NCI-H146 treated with DMSO at 0.1 percent for 48 hours (cell line): ENCODE results near the gene JAK2.
"Not testable (repeated sequence)": the region's sequence is repeated elsewhere in the genome, so short reads cannot be mapped to it uniquely, and the experiment has no call there.

Source experiments
- DNase-seq: peaks from one replicate; lab custom pipeline; 2025; ENCODE audit not compliant: unreplicated experiment; lab: John Stamatoyannopoulos, UW

The JAK2 gene

GRCh38 chr9:4980086-4980727, 4.9 kb upstream of the JAK2 start:
- no peak for DNase-seq

- no peak for DNase-seq
Observed at GRCh38 chr9:4982721-4983482, 2.2 kb upstream of the JAK2 start.

GRCh38 chr9:4983601-4984165, 1.4 kb upstream of the JAK2 start:
- DNase-seq = no peak

DNA sequence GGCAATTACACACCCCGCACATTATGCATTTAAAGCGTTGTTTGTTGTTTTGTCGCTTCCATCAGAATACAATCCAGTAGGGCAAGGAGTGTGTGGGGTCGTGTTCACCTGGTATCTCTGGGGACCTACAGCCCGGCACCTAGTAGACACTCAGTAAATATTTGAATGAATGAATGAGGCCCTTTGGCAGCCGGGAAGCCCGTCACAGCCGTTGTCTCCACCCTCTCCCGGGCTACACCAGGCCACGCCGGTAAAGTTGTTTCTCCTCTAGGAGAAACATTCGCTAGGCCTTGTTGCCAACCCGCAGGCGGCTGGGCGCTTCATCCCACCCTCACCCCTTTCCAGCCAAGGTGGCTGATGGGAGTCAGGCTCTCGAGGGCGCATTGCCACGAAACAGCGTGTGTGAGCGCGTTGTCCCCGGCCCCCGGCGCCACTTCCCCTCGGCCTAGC, 876 bp upstream of the JAK2 start:
- DNase-seq = no peak

DNA sequence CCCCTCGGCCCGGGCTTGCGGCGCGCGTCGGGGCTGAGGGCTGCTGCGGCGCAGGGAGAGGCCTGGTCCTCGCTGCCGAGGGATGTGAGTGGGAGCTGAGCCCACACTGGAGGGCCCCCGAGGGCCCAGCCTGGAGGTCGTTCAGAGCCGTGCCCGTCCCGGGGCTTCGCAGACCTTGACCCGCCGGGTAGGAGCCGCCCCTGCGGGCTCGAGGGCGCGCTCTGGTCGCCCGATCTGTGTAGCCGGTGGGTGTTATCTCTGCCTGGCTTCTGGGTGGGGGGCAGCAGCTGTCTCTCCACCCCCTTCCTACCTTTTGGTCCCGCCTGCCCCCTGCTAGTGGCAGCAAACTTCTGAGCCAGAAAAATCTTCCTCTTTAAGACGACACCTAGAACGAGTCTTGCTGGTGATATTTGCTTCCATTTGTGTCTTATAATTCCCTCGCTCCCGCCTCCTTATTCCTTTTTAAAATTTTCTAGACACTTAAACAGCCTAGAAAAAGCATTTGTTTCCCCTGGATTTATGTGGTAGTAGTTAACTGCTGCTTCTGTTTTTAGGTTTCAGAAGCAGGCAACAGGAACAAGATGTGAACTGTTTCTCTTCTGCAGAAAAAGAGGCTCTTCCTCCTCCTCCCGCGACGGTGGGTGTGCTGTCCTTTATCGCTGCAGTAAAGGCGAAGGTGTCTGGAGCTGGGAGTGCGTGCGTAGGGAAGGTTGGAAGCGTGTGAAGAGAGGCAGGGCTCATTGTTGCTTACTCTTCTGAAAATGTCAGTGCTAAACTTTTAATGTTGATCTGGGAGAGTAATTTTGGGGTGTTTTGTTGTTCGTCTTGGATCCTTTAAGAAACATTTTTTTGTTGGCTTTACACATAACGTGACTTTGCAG, 554 bp downstream of the JAK2 start:
- DNase-seq = peak; percentile 34

DNA sequence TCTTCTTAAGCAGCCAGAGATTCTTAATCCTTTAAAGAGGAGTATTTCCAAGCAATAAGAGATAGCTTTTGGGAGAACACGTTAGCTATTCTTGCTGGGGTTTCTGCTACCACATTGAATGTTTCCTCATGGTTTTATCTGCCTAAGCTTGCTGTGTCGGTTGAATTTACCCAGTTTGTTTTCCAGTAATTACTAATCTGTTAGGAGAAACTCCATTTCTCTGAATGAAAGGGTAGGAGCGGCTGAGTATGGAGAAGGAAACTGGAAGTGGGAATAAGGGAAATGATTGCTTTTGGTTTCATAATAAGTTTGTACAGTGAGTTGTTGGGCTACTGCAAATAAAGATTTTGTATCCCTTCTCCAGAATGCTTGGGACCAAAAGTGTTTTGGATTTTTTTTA, 1.2 kb downstream of the JAK2 start:
- DNase-seq = no peak

DNA sequence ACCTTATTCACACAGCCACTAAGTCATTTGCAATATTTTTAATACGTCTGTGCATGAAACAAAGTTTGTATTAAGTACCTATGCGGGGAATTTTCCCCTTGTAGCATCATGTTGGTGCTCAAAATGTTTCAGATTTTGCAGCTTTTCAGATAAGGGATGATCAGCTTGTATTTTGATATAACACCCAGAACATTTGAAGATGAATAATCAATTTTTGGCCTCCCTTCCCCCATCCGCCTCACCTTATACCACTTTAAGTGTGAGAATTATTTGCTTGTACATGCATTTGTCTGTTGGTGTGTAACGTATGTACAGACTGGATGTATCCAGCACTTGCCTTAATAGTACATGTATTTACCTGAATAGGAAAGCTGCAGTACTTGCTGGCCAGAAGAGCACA, 1.7 kb downstream of the JAK2 start:
- no peak for DNase-seq

GRCh38 chr9:4987961-4988421, 2.9 kb downstream of the JAK2 start:
- DNase-seq = peak; percentile 68

GRCh38 chr9:4992872-4993271, 7.8 kb downstream of the JAK2 start:
- no peak for DNase-seq

- DNase-seq = no peak
Observed at GRCh38 chr9:4994166-4994890, 9.3 kb downstream of the JAK2 start.

- no peak for DNase-seq
Observed at GRCh38 chr9:4997196-4997595, 12.1 kb downstream of the JAK2 start.

DNA sequence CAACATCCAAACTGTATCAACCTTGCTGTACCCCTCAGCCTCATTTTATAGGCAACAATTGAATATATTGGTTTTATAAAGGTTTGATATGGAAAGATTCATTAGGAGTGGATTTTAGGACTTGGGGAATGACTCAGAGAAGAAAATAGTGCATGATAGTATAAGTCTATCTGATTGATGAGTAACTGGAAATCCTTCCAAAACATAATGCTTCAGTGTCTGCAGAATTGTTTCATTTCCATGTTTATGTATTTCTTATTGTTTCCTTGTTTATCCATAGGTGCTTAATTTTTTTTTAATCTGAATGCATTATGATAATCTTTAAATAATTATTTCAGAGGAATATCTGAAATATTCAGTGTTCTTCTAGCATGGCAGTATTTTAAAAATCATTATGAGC, 12.6 kb downstream of the JAK2 start:
- DNase-seq = no peak

DNA sequence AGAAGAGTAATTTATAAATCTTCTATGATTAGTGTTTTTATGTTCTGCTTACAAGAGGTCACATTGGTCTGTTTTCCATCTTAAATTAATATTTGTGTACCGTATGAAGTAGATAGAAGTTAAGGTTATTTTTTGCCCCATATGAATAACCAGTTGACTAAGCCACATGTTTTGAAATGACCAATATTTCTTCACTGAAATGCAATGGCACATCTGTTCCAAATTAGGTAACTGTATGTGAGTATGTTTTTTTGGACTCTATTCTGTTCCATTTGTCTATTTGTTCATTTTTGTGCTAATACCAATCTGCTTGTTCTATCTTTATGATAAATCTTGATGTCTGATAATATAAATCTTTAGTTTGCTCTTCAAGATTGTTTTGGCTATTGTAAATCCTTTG, 17.7 kb downstream of the JAK2 start:
- DNase-seq = no peak

DNA sequence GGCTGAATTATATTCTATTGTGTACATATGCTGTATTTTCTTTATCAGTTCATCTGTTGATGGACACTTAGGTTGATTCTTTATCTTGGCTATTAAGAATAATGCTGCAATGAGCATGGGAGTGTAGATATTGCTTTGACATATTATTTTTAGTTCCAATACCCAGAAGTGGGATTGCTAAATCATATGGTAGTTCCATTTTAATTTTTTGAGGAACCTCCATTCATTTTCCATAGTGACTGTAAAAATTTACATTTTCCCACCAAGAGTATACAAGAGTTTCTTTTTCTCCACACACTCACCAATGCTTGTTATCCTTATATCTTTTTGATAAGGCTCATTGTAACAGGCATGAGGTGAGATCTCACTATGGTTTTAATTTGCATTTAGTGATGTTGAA, 19.4 kb downstream of the JAK2 start:
- DNase-seq = no peak

DNA sequence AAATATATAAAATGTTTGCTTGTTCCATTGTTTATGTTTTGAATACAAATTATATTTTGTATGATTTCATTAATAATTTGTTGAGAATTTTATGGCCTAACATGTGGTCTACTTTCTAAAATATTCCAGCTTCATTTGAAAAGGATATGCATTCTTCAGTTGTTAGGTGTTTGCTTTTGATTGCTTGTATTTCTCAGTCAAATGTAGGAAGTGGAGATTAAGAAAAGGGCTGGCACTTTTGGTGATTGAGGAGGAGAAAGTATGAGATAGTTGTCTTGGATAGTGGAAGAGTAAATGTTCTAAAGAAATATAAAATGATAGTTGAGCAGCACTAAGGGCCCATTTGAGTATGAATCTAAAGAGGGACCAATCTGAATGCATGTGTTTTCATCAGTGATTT, 23.1 kb downstream of the JAK2 start:
- DNase-seq = no peak

- DNase-seq = no peak
Observed at GRCh38 chr9:5013374-5013773, 28.3 kb downstream of the JAK2 start.

DNA sequence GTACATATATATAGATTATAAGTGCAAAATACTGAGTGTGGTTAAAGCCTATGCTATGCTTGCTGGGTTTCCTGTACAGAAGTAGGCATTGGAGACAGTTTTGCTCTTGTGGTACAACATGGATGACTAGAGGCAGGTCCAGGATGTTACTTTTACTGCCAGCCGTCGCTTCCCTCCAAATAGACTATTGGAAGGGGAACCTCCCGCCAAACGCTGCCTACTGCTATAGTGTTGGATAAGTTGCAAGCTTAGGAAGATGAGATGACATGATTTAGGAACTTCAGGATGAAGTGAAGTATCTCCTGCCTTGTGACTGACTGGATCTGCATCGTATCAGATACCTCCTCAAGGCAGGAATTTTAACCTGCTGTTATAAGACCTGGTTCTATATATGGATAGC, 30.9 kb downstream of the JAK2 start:
- DNase-seq = no peak

DNA sequence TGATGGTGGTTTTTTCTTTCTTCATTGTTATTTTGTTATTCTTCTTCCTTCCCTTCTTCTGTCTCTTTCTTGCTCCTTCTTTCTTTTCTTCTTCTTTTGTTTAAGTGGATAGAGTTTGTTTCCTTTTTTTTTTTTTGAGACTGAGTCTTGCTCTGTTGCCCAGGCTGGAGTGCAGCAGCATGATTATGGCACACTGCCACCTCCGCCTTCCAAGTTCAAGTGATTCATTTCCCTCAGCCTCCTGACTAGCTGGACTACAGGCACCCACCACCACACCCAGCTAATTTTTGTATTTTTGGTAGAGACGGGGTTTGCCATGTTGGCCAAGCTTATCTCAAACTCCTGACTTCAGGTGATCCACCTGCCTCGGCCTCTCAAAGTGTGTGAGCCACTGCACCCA, 40.3 kb downstream of the JAK2 start:
- DNase-seq = no peak

GRCh38 chr9:5031941-5032340, 46.9 kb downstream of the JAK2 start:
- not testable (repeated sequence) for DNase-seq

GRCh38 chr9:5040730-5041389, 55.8 kb downstream of the JAK2 start:
- DNase-seq = no peak
